ENCODE results near the gene KCNH3. TPM values are rescaled to one million over a fixed set of nuclear protein-coding genes. Genes with fewer than 3 reads are reported as not detected.

Gene KCNH3
- total and polyA plus RNA-seq, 10 of the 15 experiments (the other 5 are each of a cell fraction or from before 2014, with no cell fraction given), result 0.03 to 0.45 (median 0.08) TPM; not detected in 5

DNA sequence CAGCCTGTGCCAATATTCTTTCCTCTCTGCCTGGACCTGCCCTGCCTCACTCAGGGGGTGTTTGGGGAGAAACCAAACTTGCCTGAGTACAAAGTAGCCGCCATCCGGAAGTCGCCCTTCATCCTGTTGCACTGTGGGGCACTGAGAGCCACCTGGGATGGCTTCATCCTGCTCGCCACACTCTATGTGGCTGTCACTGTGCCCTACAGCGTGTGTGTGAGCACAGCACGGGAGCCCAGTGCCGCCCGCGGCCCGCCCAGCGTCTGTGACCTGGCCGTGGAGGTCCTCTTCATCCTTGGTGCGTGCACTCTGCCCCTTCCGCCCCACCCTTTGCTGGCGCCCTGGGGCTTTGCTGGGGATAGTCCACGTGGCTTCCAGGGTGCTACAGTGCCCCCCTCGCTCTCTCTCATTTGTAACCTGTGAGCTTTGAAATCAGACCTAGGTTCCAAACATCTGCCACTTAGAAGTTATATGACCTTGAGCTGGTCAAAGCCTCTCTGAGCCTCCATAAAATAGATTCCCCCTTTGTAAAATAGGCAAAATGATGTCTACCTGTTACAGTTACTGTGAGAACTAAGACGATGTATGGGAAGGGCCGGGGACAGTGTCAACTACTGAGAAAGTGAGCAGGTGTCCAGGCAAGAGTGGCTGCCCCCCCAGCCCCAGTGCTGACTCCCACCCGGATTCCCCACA lies 4.5 kb downstream of the KCNH3 start (continued):
- TF ChIP-seq, protein P1, sequence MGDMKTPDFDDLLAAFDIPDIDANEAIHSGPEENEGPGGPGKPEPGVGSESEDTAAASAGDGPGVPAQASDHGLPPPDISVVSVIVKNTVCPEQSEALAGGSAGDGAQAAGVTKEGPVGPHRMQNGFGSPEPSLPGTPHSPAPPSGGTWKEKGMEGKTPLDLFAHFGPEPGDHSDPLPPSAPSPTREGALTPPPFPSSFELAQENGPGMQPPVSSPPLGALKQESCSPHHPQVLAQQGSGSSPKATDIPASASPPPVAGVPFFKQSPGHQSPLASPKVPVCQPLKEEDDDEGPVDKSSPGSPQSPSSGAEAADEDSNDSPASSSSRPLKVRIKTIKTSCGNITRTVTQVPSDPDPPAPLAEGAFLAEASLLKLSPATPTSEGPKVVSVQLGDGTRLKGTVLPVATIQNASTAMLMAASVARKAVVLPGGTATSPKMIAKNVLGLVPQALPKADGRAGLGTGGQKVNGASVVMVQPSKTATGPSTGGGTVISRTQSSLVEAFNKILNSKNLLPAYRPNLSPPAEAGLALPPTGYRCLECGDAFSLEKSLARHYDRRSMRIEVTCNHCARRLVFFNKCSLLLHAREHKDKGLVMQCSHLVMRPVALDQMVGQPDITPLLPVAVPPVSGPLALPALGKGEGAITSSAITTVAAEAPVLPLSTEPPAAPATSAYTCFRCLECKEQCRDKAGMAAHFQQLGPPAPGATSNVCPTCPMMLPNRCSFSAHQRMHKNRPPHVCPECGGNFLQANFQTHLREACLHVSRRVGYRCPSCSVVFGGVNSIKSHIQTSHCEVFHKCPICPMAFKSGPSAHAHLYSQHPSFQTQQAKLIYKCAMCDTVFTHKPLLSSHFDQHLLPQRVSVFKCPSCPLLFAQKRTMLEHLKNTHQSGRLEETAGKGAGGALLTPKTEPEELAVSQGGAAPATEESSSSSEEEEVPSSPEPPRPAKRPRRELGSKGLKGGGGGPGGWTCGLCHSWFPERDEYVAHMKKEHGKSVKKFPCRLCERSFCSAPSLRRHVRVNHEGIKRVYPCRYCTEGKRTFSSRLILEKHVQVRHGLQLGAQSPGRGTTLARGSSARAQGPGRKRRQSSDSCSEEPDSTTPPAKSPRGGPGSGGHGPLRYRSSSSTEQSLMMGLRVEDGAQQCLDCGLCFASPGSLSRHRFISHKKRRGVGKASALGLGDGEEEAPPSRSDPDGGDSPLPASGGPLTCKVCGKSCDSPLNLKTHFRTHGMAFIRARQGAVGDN (IDR thresholded peaks at IDR 0.05), result no peak
- TF ChIP-seq, protein P2, sequence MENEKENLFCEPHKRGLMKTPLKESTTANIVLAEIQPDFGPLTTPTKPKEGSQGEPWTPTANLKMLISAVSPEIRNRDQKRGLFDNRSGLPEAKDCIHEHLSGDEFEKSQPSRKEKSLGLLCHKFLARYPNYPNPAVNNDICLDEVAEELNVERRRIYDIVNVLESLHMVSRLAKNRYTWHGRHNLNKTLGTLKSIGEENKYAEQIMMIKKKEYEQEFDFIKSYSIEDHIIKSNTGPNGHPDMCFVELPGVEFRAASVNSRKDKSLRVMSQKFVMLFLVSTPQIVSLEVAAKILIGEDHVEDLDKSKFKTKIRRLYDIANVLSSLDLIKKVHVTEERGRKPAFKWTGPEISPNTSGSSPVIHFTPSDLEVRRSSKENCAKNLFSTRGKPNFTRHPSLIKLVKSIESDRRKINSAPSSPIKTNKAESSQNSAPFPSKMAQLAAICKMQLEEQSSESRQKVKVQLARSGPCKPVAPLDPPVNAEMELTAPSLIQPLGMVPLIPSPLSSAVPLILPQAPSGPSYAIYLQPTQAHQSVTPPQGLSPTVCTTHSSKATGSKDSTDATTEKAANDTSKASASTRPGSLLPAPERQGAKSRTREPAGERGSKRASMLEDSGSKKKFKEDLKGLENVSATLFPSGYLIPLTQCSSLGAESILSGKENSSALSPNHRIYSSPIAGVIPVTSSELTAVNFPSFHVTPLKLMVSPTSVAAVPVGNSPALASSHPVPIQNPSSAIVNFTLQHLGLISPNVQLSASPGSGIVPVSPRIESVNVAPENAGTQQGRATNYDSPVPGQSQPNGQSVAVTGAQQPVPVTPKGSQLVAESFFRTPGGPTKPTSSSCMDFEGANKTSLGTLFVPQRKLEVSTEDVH (IDR thresholded peaks at IDR 0.05; ENCODE audit: low read depth, partially characterized antibody), result no peak
